ENCODE results near the gene RUFY4. TPM values are rescaled to one million over a fixed set of nuclear protein-coding genes. Genes with fewer than 3 reads are reported as not detected.

Gene RUFY4
- total RNA-seq, 1 donor from 2014 or later, result not detected

DNA sequence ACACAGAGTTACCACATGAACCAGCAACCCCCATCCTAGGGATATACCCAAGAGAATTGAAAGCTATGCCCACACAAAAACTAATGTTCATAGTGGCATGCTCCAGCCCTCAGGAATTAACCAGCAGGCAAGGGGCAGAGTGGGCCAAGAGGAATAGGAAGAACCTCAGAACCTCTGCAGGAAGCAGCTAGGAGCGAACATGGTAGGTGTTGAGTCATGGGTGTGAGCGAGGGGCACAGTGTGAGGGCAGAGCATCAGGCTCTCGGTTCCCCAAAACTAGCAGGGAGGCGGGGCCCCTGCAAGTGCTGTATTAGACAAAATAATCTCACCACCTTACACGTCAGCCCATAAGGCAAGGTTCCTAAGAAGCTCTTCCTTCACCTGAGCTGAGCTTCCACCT lies 5.6 kb upstream of the RUFY4 start:
- DNase-seq, result no peak

DNA sequence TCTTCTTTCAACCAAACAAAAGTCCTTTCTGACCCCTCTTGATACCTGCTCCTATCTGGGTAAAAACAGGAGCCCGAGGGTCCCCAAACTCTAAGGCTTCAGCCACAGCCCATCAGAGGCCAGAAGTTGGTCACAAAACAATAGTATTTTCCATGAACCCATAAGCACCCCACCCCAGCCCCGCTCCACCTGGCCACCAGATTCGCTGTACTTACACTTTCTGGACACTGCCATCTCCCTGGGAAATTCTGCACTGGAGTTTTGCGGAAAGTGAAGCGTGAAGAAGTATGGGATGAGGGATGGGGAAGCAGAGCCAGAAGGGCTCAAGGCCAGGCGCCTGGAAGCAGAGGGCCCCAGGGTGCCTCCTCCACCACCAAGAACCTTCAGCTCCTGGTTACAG lies 5.2 kb upstream of the RUFY4 start:
- DNase-seq, result no peak

DNA sequence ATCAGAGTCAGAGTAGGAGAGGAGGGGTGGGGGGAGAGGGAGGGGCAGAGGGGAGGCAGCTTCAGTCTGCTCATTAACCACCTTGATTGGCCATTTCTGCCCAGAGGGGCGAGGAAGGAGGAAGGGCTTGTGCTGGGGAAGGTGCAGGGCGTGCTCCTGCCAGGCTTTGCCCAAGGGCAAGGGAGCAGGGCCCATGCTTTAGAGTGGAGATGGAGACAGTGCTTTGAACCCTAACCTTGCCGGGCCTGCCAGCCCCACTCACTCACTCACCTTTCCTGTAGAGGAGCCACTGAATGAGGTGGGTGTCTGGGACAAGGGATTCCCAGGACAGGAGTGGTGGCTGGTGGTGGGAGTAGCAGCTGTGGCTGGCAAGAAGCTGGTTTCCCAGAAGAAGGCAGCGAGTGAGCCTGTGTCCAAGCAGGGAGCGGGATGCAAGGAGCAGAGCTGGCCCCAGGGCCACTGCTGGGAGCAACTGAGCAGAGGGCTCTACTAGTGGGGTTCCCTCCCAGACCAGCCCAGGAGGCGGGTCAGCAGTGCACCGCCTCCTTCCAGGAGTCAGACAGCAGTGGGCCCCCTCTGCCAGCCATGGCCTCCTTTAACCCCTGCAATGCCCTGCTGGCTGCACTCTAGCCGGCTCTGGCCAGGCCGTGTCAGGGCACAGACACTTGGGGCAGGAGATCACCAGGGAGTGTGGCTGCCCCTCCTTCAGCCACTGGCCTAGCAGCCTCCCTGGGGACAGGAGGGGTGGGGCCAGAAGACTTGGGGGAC lies 3.6 kb upstream of the RUFY4 start:
- DNase-seq, result no peak

DNA sequence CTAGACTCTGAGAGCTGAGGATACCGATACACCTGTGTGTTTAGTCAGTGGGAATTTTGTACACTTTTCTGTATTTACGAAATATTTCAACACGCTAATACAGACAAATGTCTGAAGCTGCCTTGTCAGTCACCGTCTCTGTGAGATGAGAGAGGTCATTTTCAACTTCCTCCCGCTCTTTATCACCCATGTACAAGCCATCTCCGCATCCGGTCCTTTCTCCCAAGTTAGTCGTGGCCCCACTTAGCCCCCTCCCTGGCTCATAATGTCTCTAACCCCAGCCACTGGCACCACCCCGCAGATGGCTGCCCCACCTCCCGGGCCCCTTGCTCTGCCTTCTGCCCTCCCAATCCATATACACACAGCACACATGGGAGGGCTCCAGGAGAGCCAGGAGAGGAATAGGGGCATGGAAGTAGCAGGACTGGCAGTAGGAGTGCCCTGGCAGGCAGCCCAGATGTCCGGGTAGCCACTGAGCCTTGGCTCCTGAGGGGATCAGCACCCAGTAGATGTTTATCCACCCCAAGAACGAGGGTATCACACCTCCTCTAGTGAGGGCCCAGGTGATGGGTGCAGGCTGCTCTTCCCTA lies 2.0 kb upstream of the RUFY4 start:
- no peak for DNase-seq

DNA sequence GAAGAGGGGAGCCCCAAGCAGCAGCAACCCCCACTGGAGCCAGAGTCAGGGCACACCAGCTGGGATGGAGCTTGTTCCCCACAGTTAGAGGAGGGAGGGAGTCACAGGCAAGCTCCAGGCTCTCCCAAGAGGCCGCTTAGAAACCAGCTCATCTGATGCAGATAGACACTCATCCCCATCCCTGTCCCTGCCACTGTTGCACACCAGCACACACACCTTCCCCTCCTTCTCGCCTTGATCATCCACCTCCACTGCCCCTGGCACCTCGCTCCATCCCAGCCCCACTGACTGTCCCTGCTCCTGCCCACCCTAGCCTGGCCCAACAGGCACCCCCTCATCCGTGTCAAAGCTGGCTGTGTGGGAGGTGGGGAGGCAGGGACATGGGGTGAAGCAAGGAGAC lies 1.5 kb upstream of the RUFY4 start:
- DNase-seq, result no peak

DNA sequence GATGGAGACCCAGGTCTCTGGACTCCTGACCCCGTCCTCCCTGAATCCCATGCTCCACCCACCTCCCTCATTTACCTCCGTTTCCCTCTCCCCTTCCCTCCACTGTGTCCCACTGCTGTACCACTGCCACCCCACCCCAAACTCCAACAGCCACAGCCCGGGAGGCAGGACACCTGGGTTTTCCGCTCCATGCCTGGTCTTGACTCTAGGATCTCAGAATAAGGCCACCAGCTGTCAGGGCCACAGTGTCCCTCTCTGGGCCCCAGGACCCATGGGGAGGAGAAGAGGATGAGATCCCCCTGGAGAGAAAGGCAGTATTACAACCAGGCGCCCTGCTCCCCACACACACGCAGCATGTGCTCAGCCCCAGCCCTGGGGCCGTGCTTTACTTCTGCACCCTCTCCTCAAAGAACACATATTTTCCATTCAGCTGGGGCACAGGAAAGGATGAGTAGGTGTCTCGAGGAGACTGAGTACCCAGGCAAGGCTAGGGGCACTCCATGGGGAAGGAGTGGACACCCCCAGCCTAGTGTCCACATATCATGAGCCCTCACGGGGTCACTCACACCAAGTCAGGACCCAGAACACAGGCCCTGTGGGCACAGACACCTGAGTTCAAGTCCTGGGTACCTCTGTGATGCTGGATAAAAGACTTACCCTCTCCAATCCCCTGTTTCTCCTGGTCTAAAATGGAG lies 700 bp downstream of the RUFY4 start:
- DNase-seq, result no peak

DNA sequence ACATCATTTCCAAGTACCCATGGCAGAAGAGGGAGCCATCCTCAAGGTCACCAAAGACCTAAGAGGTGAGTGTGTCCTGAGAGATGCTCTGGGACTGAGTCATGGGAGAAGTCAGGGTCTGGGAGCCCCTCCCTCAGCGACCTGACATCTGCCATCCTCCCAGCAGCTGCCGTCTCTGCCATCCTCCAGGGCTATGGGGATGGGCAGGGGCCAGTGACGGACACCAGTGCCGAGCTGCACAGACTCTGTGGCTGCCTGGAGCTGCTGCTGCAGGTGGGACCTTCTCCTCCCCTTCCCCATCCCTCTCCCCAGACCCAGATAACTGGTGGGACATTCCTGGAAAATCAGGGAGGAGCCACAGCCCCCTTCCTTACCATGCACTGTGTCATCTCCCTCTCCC lies 1.5 kb downstream of the RUFY4 start:
- DNase-seq, result no peak

DNA sequence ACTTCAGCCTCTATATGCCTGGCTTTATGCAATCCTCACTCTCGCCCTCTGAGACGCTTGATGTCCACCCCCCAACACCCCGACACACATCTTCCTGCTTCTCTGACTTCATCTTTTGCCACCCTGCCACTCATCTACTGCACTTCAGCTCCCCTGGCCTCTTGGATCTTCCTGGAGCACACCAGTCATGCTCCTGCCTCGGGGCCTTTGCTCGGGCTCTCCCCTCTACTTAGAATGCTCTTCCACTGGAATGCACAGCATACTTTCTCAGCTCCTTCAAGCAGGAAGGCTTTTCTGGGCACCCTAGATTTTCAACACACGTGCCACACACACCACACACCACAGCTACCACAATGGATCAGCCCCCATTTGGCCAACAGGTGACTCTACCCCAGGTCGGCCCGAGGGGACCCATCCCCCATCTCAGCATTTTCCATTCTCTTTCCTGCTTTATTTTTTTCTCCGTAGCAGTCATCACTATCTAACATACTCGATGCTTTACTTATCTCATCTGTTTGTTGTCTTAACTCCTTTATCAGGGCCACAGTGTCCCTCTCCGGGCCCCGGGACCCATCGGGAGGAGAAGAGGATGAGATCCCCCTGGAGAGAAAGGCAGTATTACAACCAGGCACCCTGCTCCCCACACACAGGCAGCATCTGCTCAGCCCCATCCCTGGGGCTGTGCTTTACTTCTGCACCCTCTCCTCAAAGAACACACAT lies 2.3 kb downstream of the RUFY4 start:
- no peak for DNase-seq

DNA sequence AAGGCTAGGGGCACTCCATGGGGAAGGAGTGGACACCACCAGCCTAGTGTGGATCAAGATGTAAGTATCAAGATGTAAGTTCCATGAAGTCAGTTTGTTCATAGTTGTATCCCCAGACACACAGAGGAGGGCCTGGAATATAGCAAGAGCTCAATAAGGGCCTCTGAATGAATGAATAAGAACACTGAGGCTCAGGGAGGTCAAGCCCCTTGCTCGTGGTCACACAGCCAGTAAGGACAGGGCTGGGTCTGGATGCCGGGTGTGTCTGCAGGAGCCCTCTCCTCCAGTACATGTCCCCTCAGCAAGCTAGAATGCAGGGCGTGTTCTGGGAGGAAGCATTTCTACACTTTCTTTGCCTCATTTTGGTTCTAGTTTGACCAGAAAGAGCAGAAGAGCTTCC lies 2.9 kb downstream of the RUFY4 start:
- DNase-seq, result no peak

DNA sequence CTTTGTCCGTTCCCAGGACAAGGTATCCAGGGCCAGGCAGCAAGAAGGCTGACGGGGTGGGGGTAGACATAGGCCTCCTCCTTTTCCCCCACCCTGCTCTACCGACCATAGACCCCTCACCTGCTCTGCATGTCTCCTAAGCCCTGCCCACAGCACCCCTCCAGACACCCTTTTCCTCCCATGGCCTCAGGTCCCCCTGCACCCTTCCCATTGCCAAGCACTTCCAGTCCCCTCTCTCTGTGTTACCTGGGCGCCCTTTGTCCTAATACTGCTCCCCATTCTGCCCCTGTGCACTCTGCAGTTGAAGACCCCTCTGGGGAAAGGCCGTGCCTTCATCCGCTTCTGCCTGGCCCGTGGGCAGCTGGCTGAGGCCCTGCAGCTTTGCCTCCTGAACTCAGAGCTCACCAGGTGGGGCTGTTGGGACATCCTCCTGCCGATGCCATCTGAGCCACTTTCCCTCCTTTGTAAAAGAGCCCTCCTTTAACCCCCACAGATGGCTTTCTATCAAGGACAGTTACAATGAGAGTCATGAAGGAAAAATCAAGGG lies 3.5 kb downstream of the RUFY4 start:
- DNase-seq, result no peak

DNA sequence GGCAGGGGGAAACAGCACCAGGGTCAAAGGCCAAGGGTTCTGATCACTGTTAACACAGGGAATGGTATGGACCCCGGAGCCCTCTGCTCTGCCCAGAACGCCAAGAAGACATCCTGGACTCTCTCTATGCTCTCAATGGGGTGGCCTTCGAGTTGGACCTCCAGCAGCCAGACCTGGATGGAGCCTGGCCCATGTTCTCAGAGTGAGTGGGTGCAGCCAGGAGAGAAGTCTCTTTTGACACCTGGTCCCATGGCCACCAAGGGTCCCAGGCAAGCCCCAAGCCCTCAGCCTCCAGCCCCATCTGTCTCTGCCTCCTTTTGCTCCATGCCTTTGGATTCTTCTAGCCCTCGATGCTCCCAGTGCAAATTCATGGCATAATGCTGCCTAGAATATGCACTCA lies 4.1 kb downstream of the RUFY4 start:
- DNase-seq, result no peak

DNA sequence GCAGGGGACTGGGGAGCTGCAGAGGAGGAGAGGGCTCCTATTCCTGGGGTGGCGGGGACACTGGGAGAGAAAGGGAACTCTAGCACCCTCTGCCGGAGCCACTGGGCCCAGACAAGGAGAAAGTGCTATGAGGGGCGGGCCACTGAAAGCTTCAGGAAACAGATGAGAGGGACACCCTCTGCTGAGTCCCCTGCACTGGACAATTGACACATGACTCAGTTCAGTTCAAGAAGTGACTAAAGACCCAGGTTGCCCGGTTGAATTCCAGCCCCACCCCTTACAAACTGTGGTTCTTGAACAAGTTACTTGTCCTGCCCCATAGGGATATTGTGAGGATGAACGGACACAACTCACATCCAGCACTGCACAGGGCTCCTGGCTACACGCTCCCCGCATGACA lies 5.0 kb downstream of the RUFY4 start:
- peak; percentile 46 for DNase-seq

DNA sequence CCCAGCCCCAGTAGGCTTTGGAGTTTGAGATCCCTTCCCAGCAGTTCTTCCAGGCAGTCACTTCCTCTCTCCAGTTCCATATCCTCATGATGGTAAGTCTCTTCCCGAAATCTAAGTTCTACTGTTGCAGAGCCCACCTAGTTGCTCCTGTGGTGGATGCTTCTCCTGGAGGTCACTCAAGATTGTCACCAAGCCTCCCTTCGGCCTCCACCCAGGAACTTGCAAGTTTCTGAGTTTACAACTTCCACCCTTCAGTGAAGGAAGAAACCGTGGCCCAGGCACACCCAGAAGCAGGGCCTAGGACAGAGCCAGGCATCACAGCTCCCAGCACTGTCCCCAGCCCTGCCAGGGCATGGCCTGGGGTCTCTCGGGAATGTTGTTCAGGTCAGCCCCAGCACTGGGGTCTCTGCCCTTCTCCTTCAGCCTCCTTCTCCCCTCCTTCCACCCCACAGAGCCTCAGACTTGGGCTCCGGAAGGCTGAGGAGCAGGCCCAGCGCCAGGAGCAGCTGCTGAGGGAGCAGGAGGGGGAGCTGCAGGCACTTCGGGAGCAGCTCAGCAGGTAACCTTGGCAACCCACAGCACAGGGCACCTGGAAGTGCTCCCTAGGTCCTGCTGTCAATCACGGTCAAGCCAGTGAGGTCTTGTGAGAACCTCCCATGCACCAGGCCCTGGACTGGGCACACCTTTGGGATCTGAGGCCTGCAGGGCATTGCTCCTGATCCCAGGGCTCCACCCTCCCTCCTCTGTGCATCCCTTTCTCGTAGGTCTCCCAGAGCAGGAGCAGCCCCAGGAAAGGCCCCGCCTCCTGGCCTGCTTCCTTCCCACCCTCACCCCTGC lies 7.1 kb downstream of the RUFY4 start:
- no peak for DNase-seq

DNA sequence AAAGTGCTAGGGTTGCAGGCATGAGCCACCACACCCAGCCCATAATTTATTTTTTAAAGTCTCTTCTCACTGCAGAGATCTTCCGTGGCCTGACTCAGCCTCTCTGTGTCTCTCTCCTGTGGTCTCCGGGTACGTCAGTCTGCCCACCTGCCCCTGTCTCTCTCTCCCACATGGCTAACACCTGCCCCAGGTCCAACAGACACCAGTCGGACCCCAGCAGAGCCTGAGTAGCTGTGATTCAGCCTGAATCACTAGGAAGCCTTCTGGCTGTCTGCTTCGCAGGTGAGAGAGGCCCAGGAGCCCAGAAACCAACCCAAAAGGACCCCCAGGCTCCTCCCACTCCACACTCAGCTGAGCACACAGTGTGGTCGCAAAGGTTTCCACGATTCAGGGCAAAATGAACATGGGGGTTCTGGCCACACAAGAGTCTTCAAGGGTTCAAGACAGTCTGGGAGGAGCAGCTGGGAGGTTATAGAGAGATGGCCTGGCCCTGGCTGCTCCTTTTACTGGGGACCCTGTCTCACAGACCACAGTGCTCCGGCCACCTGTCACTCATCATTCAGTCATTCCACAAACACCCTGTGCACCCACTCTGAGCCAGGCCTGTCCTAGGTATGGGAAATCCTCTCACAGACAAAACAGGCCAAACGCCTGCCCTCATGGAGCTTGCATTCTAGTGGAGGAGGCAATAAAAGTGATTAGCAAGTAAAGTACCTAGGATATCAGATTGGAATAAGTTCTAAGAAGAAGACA lies 8.6 kb downstream of the RUFY4 start:
- DNase-seq, result no peak

DNA sequence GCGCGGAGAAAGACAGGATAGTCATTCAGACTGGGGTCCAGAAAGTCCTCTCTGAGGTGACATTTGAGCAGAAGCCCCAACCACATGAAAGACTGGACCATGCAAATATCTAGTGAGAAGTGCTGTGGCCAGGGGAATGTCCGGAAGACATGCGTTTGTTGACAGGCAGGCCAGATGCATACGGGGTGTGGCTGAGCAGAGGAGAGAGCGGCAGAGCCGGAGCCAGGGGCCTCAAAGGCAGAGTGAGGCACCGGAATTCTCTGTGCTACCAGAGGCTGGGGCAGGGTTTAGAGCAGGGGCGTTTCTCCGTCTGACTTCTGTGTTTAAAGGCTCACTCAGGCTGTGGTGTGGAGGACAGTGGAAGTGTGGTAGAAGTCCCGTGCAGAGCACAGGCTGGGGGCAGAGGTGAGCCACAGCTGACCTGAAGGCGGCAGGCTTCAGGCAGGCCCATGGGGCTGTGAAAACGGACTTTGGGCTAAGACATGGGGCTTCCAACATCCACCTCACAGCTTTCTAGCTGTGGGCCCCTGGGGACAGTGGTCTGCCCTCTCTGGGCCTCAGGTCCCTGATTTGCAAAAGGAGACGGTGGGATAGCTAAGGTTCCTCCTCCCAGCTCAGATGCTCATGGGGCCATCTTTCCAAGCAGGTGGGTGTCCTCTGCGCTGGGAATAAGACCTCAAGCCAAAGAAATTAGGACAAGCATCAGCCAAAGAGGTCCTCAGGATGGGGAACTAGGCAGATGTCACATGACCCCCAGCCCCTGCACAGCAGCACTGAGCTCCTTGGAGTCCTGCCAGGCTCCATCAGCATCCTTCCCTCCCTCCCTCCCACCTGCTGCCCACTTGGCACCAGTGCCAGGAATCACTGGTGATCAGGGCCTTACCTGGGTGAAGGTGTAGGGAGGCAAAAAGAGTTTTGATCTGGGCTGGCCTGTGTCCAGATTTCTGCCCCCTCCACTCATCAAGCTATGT lies 11.2 kb downstream of the RUFY4 start:
- no peak for DNase-seq

DNA sequence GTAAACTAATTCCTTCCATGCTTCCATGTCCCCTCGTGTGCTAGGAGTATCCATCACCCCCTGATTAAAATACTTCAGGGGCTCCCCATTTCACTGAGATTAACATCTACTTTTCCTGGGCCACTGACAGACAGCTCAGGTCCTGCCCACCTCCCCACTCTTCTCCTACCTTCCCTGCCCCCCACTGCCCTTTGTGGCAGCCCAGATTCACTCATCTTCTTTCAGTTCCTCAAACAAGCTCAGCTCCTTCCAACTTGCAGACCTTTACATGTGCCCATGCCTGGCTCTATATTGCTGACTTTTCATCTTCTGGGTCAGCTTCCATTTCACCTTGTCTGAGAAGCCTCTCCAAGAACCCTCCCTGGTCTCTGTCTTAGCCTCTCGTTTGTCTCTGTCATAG lies 12.0 kb downstream of the RUFY4 start:
- no peak for DNase-seq

DNA sequence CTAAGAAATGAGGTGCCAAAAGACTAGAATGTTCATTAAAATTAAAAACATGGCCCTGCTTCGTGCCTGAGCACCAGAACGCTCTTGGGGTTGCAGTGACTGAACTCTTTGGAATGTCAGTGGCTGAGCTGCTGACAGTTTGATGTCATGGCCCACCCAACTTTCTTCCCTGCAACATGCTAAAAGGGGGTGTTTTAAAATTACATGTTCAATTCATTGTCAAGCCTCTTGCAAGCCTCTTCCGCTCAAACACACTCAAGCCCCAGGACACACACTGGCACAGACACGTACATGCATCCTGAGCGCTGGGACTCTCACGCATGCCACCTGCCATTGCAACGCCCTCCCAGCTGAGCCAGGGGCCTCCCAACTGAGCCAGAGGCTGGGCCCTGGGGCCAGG lies 12.6 kb downstream of the RUFY4 start:
- DNase-seq, result no peak

DNA sequence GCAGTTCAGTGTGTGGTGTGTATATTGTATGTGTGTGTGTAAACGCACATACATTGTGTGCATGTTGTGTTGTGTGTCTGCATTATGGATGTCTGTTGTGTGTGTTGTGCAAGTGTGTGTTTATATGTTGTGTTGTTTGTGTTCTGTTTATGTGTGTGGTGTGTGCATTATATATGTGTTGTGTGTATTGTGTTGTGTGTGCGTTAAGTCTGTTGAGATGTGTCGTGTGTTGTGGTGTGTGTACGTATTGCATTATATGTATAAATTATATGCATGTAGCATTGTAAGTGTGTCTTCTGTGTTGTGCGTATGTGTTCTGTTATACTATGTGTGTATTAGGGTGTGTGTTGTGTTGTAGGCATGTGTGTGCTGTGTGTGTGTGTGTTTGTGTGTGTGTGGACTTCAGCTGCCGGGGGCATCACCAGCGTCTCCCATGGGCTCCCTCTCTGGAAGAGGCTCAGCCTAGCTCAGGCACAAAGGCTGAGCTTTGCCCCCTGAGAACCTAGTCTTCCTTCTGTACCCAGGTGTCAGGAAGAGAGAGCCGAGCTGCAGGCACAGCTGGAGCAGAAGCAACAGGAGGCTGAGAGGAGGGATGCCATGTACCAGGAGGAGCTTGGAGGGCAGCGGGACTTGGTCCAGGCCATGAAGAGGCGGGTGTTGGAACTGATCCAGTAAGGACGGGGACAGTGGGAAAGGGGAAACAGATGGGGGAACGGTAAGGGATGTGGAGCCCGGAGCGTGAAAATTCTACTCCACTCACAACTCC lies 13.7 kb downstream of the RUFY4 start:
- DNase-seq, result no peak

DNA sequence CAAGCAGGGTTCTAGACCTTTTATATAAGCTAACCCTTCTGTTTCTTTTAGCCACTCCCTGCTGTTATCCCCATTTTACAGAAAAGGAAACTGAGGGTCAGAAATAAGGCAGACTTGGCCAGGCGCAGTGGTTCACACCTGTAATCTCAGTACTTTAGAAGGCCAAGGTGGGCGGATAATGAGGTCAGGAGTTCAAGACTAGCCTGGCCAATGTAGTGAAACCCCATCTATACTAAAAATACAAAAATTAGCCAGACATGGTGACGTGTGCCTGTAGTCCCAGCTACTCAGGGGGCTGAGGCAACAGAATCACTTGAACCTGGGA lies 14.3 kb downstream of the RUFY4 start:
- no peak for DNase-seq

DNA sequence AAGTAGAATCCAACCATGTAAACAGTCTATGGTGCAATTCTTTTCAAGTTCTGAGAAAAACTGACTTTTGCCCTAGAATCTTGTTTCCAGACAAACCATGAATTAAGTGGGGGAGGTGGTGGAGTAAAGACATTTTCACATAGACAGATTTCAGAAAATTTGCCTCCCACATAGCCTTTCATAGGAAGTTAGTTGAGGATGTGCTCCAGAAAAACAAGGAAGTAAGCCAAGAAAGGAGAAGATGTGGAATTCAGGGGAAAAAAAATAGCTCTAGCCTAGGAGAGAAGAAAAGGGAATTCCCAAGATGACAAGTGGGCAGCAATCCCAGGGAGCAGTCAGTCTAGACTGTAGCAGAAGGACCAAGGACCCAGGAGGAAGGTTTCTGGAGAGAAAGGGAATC lies 17.4 kb downstream of the RUFY4 start:
- DNase-seq, result no peak

All from dermis blood vessel endothelial cell (primary cell).